GM18499 (cell line): Measurements from ENCODE around the gene COL1A1.

Source experiments
- ATAC-seq: cut with Tn5 transposase; IDR thresholded peaks from one replicate; pipeline ENCODE4 v1.9.1; 2021; ENCODE audit warnings: moderate number of reproducible peaks; ENCODE audit not compliant: insufficient read depth, unreplicated experiment

The COL1A1 gene

DNA sequence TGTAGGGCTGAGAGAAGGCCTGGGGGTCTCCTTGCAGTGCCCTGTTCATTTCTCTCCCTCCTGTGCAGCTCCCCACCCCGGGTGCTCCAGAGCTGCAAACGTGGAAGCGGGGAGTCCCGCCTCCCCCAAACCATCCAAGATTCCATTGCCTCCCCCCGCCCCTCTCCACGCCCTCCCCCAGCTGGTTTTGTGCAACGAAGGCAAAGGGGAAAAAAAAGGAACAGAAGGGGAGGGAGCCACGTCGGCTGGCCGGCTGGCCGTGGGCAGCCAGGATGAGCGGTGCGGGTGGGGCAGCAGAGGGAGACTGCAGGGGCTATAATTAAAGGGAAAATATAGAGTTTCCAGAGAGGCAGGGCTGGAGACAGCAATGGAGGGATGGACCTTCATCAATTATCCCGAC, 1.7 kb upstream of the COL1A1 start:
- no peak for ATAC-seq

DNA sequence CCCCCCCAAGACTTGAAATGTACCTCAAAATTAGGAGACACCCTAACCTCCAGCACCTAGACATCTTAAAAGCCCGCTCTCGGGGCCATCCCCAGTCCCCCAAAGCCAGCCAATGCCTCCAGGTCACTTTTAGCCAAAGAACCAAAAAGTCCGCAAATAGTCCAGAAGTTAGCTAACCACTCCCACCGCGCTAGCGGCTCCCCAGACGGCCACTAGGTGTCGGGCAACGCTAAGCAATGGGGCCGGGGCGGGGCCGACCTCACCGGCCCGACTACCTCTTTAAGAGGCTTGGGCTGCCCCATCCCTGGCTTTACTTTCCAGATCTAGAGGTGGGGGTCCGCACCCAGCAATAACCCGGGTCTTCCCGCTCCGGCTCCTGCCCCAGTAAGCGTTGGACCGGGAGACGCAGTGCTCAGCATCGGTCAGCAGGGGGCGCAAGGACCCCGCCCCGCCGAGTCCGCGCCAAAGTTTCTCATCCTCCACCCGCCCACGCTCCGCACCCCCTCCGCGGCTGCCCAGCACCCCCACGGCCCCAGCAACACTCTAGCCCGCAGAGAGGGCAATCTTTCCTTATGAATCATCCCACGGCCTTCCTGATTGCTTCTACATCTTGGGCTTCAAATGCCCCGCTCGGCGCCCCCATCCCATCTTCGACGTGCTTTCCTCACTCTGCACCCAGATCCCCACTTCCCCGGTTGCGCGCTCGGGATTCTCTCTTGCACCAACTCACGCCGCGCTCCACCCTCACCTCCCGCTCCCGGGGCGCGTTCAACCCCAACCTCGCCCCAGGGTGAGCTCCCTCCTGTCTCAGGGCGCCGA, 765 bp downstream of the COL1A1 start:
- ATAC-seq = no peak

DNA sequence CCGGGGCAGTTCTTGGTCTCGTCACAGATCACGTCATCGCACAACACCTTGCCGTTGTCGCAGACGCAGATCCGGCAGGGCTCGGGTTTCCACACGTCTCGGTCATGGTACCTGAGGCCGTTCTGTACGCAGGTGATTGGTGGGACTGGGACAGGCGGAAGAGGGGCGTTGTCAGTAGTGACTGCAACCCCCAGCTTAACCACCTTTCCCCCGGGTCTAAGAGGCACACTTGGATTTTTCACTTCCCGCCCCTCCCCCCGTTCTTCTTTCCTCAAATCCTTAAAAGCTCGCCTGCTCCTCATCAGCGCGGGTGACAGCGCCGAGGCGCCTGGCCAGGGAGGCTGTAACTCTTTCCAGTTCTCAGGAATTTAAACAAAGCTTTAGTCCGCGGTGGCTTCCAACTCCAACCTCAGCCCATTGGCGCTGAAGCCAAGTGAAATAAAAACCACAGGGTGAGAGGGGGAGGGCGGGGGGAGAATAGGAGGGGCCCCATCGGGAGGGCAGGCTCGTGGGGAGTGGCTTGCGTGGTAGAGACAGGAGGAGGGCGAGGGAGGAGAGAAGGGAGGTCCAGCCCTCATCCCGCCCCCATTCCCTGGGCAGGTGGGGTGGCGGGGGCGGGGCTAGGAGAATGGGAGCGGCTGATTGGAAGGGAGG, 1.5 kb downstream of the COL1A1 start:
- ATAC-seq = no peak

DNA sequence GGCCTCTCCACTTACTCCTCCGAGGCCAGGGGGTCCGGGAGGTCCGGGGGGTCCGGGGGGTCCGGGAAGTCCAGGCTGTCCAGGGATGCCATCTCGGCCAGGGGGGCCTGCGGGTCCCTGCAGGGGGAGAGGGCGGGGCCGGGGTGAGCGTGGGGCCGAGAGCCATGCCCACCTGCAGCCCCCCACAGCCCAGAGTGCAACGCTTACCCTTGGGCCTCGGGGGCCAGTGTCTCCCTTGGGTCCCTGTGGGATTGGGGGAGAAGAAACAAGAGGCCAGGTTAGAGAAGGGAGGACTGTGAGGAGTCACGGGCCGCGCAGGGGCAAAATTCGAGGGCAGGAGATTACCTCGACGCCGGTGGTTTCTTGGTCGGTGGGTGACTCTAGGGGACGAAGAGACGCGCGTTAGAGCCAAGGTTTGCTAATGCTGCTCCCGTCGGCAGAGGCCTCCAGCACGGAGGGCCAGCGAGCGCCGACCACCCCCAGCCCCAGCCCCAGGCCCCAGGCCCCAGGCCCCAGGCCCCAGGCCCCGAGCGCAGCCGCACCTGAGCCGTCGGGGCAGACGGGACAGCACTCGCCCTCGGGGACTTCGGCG, 2.1 kb downstream of the COL1A1 start:
- no peak for ATAC-seq

DNA sequence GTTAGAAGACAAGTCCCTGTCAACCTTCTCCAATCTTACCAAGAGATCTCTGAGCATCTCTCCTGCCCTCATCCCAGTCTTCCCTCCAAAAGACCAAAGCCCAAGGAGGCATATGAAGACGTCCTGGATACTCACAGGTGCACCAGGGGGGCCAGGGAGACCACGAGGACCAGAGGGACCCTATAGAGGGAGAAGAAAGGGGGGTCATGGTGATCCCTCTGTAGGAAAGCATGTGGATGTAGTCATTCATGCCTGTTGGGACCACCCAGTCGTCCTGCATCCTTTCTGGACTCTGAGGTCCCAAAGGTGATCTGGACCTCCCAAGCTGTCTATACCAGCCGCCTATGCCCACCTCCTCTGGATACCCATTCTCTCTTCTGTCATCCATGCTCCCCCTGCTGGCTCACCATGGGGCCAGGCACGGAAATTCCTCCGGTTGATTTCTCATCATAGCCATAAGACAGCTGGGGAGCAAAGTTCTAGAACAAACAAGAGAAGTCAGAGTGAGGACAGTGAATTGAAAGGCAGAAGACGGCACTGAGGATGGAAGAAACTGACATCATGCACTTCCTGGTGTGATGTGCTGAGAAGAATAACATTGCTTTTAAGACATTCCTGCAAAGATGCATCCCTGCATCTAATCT, 3.3 kb downstream of the COL1A1 start:
- no peak for ATAC-seq

DNA sequence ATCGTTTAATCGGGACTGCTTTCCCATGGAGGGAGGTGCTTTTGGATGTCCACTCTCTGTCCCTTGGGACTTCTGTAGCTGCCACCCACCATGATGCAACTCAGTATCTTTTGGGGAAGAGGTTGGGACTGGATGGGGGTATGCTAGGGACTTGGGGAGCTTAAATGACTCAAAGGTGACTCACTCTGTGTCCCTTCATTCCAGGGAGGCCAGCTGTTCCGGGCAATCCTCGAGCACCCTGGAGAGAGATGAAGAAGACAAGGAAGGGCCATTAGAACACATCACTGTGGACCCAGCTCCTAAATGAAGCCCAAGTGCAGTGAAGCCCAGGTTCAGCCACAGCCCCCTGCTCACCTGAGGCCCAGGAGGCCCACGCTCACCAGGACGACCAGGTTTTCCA, 4.6 kb downstream of the COL1A1 start:
- ATAC-seq = no peak

DNA sequence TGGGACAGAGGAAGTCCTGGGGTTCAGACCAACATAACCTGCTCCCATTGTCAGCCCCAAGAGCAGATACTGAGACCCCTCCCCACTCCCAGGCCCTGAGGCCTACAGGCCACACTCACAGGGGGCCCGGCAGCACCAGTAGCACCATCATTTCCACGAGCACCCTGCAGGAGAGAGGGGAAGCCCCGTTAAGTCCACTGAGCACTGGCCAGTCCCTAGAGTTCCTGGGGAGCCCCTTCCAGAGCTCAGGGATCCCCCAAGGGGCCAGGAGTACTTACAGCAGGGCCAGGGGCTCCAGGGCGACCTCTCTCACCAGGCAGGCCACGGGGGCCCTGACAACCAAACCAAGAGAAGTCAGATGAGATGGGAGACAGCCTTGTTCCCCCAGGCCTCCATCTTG, 5.4 kb downstream of the COL1A1 start:
- no peak for ATAC-seq

DNA sequence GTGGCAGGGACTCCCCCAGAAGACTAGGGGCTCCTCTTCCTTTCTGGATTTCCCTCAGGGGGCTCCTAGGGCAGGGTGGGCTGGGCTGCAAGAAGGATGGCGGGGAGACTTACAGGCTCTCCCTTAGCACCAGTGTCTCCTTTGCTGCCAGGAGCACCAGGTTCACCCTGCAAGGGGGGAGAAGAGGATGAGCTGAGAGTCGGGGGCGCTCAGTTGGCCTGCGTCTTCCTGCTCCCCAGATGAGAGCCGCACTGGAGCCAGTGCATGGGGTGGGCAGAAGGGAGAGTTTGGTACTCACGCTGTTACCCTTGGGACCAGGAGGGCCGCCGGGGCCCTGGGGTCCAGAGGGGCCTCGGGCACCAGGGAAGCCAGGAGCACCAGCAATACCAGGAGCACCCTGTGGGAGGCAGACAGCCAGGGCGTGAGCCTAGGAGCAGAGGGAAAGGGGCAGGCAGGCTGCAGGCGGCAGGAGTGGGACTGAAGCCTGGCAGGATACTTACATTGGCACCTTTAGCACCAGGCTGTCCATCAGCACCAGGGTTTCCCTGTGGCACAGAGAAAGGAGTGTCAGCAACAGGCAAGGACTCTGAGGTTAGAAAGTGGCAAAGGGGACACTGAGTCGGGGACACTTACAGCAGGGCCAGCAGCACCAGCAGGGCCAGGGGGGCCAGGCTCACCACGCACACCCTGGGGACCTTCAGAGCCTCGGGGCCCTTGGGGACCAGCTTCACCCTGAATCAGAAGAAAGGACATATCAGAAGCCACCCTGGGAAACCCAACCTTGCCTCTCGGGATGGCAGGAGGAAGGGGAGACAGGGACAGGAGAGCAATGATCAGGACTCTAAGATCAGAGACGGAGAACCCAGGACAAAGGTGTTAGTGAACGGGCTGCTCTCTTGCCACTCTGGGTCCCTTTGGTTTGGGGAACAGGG, 6.2 kb downstream of the COL1A1 start:
- ATAC-seq = no peak

DNA sequence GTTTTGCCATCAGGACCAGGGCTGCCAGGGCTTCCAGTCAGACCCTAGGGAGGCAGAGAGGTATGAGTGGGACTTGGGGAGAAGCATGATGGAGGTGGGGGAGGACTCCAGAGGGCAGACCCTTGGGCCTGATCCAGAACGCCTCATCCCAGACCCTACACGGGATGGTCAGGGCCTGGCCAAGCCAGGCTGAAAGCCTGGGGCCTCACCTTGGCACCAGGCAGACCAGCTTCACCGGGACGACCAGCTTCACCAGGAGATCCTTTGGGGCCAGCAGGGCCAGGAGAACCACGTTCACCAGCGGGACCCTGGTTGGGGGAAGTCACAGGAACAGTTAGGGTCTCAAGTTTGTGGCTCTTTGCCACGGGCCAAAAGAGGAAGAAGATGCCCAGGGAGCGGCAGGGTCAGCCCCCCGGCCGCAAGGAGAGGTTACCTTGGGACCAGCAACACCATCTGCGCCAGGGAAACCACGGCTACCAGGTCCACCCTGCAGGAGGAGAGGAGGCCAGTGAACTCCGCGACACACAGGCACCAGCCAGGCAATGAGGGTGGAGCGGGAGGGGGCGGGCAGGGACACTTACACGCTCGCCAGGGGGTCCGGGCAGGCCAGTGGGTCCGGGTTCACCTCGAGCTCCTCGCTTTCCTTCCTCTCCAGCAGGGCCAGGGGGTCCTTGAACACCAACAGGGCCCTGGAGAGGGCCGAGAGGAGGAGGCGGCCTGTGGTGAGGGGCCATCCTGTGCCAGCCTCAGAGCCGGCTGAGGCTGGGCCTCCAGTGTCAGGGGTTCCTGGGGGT, 7.1 kb downstream of the COL1A1 start:
- ATAC-seq = no peak

DNA sequence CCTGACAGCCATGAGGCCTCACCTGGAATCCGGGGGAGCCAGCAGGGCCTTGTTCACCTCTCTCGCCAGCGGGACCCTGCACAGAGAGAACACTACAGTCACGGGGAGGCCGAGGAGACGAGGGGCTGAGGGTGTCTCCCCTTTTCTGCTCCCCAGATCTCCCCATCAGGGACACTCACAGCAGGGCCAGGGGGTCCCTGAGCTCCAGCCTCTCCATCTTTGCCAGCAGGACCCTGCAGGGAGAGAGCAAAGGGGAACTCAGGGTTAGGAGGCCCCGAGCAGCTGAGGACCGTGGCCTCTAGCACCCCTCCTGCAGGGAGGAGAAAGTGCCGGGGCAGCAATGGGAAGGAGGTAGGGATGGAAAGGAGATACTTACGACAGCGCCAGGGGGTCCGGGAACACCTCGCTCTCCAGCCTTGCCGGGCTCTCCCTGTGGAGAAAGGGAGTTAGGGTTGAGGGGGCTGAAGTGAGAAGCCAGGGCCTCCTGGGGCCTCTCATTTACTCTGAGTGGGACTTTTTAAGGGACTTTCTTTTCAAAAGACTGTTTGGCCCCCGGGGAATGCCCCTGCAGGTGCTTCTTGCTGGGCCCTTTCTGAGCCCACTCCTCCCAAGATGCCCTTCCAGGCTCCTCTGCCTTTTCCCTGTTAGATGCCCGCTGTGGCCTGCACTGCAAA, 8.7 kb downstream of the COL1A1 start:
- no peak for ATAC-seq

DNA sequence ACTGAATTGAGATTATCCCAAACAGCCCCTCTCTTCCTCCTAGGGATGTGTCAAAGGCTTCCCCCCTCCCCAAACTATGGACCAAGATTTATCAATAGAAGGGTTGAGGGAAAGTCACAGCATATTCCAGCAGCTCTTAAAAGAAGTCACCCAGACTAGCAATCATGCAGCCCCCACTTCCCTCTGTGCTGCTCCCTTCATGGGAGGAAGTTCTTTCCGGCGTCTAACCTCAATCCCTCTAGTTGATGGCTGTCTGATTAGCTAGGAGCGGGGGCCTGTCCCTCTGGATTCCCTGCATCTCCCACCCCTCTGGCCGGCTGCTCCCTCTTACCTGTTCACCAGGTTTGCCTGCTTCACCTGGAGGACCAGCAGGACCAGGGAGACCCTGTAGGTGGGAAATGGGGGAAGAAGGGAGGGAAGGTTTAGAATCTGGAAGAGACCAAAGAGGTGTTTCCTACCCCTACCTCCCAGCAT, 9.2 kb downstream of the COL1A1 start:
- ATAC-seq = no peak

DNA sequence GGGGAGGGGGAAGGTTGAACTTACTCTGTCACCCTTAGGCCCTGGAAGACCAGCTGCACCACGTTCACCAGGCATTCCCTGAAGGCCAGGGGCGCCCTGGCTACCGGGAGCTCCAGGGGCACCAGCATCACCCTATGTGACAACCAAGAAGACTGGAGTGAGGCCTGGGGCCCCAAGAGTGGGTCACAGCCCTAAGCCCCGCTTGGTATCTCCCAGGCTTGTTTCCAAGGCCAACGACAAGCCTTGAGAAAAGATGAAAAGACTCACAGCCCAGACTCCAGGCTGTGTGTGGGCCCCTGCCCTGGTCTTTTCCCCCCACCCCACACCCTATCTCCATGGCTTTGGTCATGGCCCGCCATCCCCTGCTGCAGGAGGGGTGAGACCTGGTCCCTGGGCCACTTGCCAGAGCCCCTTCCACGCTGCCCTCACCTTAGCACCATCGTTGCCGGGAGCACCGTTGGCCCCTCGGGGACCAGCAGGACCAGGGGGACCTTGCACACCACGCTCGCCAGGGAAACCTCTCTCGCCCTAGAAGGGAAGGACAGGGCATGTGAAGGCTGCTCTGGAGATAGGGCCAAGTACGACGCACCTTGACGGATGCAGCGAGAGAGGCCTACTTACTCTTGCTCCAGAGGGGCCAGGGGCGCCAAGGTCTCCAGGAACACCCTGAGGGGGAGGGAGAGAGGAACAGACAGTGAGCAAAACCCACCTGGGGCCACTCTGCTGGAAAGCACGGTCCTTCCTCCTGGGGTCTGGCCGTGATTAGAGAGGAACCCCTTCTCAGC, 9.9 kb downstream of the COL1A1 start:
- no peak for ATAC-seq

DNA sequence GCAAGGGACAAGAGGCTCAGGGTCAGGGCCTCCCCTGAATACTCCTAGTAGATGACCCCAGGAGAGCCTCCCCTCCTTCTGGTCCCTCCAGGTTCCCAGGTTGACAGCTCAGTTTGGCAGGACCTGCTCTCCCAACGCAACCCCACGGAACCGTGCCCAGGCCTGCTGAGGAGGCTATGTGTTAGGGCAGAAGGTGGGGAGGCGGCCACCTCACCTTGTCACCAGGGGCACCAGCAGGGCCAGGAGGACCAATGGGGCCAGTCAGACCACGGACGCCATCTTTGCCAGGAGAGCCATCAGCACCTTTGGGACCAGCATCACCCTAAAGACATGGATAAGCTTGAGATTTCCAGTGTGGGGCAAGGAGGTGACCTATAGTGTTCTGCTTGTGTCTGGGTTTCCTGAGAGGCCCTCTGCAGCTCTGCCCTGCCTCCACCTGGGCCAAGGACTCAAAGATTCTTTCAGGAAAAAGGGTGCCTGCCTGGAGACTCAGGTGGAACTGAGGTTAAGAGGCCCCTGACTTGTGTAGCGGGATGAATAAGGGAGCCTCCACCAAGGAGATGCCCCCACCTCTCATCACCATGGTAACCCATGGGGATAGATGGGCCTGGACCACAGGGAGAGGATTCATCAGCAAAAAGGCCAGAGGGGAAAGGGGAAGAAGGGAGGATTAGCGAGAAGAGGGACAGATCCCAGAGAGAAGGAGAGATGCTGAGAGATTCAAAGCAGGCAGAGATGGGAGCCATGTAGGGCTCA, 10.7 kb downstream of the COL1A1 start:
- no peak for ATAC-seq

DNA sequence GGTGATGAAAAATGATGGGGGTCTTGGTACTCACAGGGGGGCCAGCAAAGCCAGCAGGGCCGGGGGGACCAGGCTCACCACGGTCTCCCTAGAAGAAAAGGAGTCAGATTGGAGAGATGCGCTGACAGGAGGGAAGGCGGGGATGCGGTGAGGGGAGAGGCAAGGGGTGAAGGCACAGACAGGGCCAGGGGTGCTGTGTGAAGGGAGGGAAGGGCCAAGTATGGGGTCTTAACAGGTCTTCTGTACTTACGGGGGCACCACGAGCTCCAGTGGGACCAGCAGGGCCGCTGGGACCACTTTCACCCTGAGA, 11.2 kb downstream of the COL1A1 start:
- ATAC-seq = no peak

DNA sequence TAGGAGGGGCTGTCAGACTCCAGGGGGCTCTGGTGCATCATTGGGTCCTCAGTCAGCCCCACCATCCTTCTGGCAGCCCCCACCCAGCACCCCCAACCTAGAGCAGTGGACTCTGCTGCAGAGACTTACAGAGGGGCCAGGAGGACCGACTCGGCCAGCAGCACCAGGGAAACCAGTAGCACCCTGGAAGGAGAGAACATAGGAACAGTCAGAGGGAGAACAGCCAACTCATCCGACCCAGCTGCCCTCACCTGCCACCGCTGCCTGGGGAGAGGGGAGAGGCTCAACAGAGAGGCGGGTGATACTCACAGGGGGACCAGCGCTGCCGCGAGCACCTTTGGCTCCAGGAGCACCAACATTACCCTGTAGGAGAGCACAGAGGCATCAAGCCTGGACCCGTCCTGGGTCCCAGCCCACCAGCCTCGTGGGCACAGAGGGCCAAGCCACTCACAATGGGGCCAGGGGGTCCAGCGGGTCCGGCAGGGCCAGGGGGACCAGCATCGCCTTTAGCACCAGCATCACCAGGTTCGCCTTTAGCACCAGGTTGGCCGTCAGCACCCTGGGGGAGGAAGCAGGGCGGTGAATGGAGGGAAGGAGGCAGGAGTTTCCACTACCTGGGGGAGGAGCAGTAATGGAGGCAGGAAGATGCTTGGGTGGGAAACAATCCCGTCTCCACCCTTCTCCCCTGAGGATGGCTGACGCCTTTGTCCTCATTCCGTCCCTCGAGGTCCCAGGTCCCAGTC, 11.7 kb downstream of the COL1A1 start:
- no peak for ATAC-seq

DNA sequence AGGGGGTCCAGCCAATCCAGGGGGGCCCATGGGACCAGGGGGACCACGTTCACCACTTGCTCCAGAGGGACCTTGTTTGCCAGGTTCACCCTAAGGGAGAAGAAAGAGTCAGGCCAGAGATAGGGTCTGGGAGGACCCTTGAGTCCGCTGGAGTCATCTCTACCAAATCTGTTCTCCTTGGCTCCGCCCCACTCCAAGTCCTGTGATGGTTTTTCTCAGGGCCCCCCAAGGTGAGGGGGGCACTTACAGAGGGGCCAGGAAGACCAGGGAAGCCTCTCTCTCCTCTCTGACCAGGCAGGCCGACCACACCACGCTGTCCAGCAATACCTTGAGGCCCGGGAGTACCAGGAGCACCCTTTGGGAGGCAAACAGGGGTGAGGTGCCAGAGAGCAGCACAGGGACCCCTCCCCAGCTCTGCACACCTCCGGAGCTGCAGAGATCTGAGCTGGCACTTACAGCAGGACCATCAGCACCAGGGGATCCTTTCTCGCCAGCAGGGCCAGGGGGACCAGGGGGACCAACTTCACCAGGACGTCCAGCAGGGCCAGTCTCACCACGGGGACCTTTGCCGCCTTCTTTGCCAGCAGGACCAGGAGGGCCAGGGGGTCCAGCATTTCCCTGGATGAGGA, 12.4 kb downstream of the COL1A1 start:
- ATAC-seq = no peak
